Endometrium (tissue), 2 donors: ENCODE measurements around the gene TMEM94.
"Not testable (repeated sequence)": the region's sequence is repeated elsewhere in the genome, so short reads cannot be mapped to it uniquely, and the experiment has no call there.

Experiments
- FAIRE-seq: peaks from 2 replicates; lab custom pipeline; 2012; peaks lifted over from hg19 to GRCh38; lab: Jason Lieb, UNC
- donor health status: control.
- donor health status: control.

TMEM94 gene

GRCh38 chr17:75477490-75477862 is 21.0 kb downstream of the TMEM94 start:
- FAIRE-seq = not testable (repeated sequence)

GRCh38 chr17:75478508-75478907 is 22.1 kb downstream of the TMEM94 start:
- no peak for FAIRE-seq

GRCh38 chr17:75480281-75480680 is 23.8 kb downstream of the TMEM94 start:
- FAIRE-seq = no peak

- no peak for FAIRE-seq
Measured at GRCh38 chr17:75481194-75482068, 25.0 kb downstream of the TMEM94 start.

GRCh38 chr17:75482098-75482942 is 25.9 kb downstream of the TMEM94 start:
- FAIRE-seq = no peak

- no peak for FAIRE-seq
Measured at GRCh38 chr17:75485688-75486087, 29.3 kb downstream of the TMEM94 start.

- FAIRE-seq = no peak
Measured at GRCh38 chr17:75486151-75486550, 29.7 kb downstream of the TMEM94 start.

- FAIRE-seq = no peak
Measured at GRCh38 chr17:75486951-75487350, 30.5 kb downstream of the TMEM94 start.

- FAIRE-seq = no peak
Measured at GRCh38 chr17:75487351-75488070, 31.1 kb downstream of the TMEM94 start.

GRCh38 chr17:75488693-75489510 is 32.5 kb downstream of the TMEM94 start:
- no peak for FAIRE-seq

GRCh38 chr17:75489511-75489955 is 33.1 kb downstream of the TMEM94 start:
- no peak for FAIRE-seq

- no peak for FAIRE-seq
Measured at GRCh38 chr17:75490173-75490743, 33.8 kb downstream of the TMEM94 start.

- FAIRE-seq = no peak
Measured at GRCh38 chr17:75490953-75491649, 34.7 kb downstream of the TMEM94 start.

- FAIRE-seq = no peak
Measured at GRCh38 chr17:75491680-75492079, 35.2 kb downstream of the TMEM94 start.

- no peak for FAIRE-seq
Measured at GRCh38 chr17:75492555-75493168, 36.2 kb downstream of the TMEM94 start.

- no peak for FAIRE-seq
Measured at GRCh38 chr17:75493476-75494129, 37.2 kb downstream of the TMEM94 start.

- FAIRE-seq = no peak
Measured at GRCh38 chr17:75494326-75494877, 38.0 kb downstream of the TMEM94 start.

- no peak for FAIRE-seq
Measured at GRCh38 chr17:75496005-75496404, 39.6 kb downstream of the TMEM94 start.

- no peak for FAIRE-seq
Measured at GRCh38 chr17:75498039-75498725, 41.7 kb downstream of the TMEM94 start.
